Measurements from ENCODE around the gene UCHL3. TPM values are rescaled to one million over a fixed set of nuclear protein-coding genes. Genes with fewer than 3 reads are reported as not detected.

The UCHL3 gene
- total RNA-seq, 3 donors from 2014 or later (not counting 1 experiment from before 2014, with no cell fraction given) = 19.3 to 23.1 (median 22.7) TPM

GRCh38 chr13:75518439-75519088, 31.0 kb upstream of the UCHL3 start:
- DNase-seq (no peak), ATAC-seq (no peak)
- no peak overlapping the region for H3K27ac Mint-ChIP-seq
- no peak overlapping the region for H3K27ac ChIP-seq (ENCODE audit: low read length)
- WGBS (ENCODE audit: insufficient coverage) = 97% methylated on average over 30 of the region's 30 CpGs
- intact Hi-C loops (cut with micrococcal nuclease) = no loop called here
- H3K9me3 Mint-ChIP-seq = peaks cover 0 to 3% of the 10 kb centered on the region in 2 donors
- no peak overlapping the region for H3K4me3 Mint-ChIP-seq
- TF ChIP-seq CTCF (IDR thresholded peaks at IDR 0.05) = no peak
- peaks cover 6% of the 10 kb centered on the region for H3K9me3 ChIP-seq (ENCODE audit: control insufficient read depth, insufficient read depth, low read length)
- H3K27me3 Mint-ChIP-seq (ENCODE audit: low read depth in 2 of 2) = no peaks in the 10 kb centered on the region
- no peaks in the 10 kb centered on the region for H3K4me1 ChIP-seq (ENCODE audit: control insufficient read depth, insufficient read depth, low read length)
- H3K27me3 ChIP-seq (ENCODE audit: control insufficient read depth, insufficient read depth, low read length) = no peaks in the 10 kb centered on the region
- H3K36me3 Mint-ChIP-seq = no peaks in the 10 kb centered on the region
- H3K36me3 ChIP-seq (ENCODE audit: control insufficient read depth, insufficient read depth, low read length) = no peaks in the 10 kb centered on the region
- peaks cover 14% of the 10 kb centered on the region in 2 donors for H3K4me1 Mint-ChIP-seq
- H3K4me3 ChIP-seq (ENCODE audit: low read length) = no peak overlapping the region

- H3K27me3 ChIP-seq (ENCODE audit: control insufficient read depth, insufficient read depth, low read length) = no peaks in the 10 kb centered on the region
- no peak overlapping the region for H3K4me3 Mint-ChIP-seq
- TF ChIP-seq CTCF (IDR thresholded peaks at IDR 0.05) = no peak
- H3K9me3 ChIP-seq (ENCODE audit: control insufficient read depth, insufficient read depth, low read length) = peaks cover 6% of the 10 kb centered on the region
- WGBS (ENCODE audit: insufficient coverage) = 36% methylated on average over 3 of the region's 3 CpGs
- intact Hi-C loops (cut with micrococcal nuclease) = no loop called here
- peak in 2 of 3 donors; percentile 39 to 55 for ATAC-seq
- H3K4me3 ChIP-seq (ENCODE audit: low read length) = no peak overlapping the region
- H3K36me3 Mint-ChIP-seq = peaks cover 8% of the 10 kb centered on the region
- H3K27ac ChIP-seq (ENCODE audit: low read length) = no peak overlapping the region
- DNase-seq = no peak
- H3K4me1 Mint-ChIP-seq = peaks cover 18 to 19% of the 10 kb centered on the region in 2 donors
- peaks cover 0 to 3% of the 10 kb centered on the region in 2 donors for H3K9me3 Mint-ChIP-seq
- H3K27me3 Mint-ChIP-seq (ENCODE audit: low read depth in 2 of 2) = no peaks in the 10 kb centered on the region
- no peaks in the 10 kb centered on the region for H3K4me1 ChIP-seq (ENCODE audit: control insufficient read depth, insufficient read depth, low read length)
- peaks cover 14% of the 10 kb centered on the region for H3K36me3 ChIP-seq (ENCODE audit: control insufficient read depth, insufficient read depth, low read length)
- no peak overlapping the region for H3K27ac Mint-ChIP-seq
Observed at GRCh38 chr13:75521956-75522355, 27.6 kb upstream of the UCHL3 start.

GRCh38 chr13:75530549-75530961, 19.0 kb upstream of the UCHL3 start:
- Histone ChIP-seq H3K4me3 (ENCODE audit: low read length) (no peak overlapping the region), H3K4me1 (ENCODE audit: control insufficient read depth, insufficient read depth, low read length) (no peaks in the 10 kb centered on the region), H3K27ac (ENCODE audit: low read length) (no peak overlapping the region), H3K27me3 (ENCODE audit: control insufficient read depth, insufficient read depth, low read length) (no peaks in the 10 kb centered on the region), H3K9me3 (ENCODE audit: control insufficient read depth, insufficient read depth, low read length) (no peaks in the 10 kb centered on the region), H3K36me3 (ENCODE audit: control insufficient read depth, insufficient read depth, low read length) (peaks cover 31% of the 10 kb centered on the region)
- intact Hi-C loops (cut with micrococcal nuclease) = no loop called here
- ATAC-seq (peak in 2 of 3 donors; percentile 50 to 67), DNase-seq (no peak)
- Mint-ChIP-seq H3K4me3 (no peak overlapping the region), H3K36me3 (peaks cover 3% of the 10 kb centered on the region), H3K9me3 (no peaks in the 10 kb centered on the region), H3K27me3 (ENCODE audit: low read depth in 2 of 2) (no peaks in the 10 kb centered on the region), H3K27ac (peak overlapping the region; percentile 23 to 48), H3K4me1 (peaks cover 44 to 45% of the 10 kb centered on the region in 2 donors)
- no peak for TF ChIP-seq CTCF (IDR thresholded peaks at IDR 0.05)

- no CpG with 5 or more reads among the region's 1 CpG for WGBS (ENCODE audit: insufficient coverage)
- Histone ChIP-seq H3K27me3 (ENCODE audit: control insufficient read depth, insufficient read depth, low read length) (no peaks in the 10 kb centered on the region), H3K9me3 (ENCODE audit: control insufficient read depth, insufficient read depth, low read length) (no peaks in the 10 kb centered on the region), H3K4me3 (ENCODE audit: low read length) (no peak overlapping the region), H3K4me1 (ENCODE audit: control insufficient read depth, insufficient read depth, low read length) (peaks cover 9% of the 10 kb centered on the region), H3K36me3 (ENCODE audit: control insufficient read depth, insufficient read depth, low read length) (peaks cover 17% of the 10 kb centered on the region), H3K27ac (ENCODE audit: low read length) (no peak overlapping the region)
- no peak overlapping the region for H3K27ac Mint-ChIP-seq
- H3K4me1 Mint-ChIP-seq = peaks cover 68 to 69% of the 10 kb centered on the region in 2 donors
- intact Hi-C loops (cut with micrococcal nuclease) = no loop called here
- no peak for TF ChIP-seq CTCF (IDR thresholded peaks at IDR 0.05)
- no peaks in the 10 kb centered on the region for H3K36me3 Mint-ChIP-seq
- H3K4me3 Mint-ChIP-seq = no peak overlapping the region
- ATAC-seq (no peak), DNase-seq (no peak)
- H3K27me3 Mint-ChIP-seq (ENCODE audit: low read depth in 2 of 2) = no peaks in the 10 kb centered on the region
- H3K9me3 Mint-ChIP-seq = no peaks in the 10 kb centered on the region
Observed at GRCh38 chr13:75533861-75534260, 15.7 kb upstream of the UCHL3 start.
